Lower leg skin (tissue), 3 donors: ENCODE results near the gene MAP7.
"Not testable (repeated sequence)": the region's sequence is repeated elsewhere in the genome, so short reads cannot be mapped to it uniquely, and the experiment has no call there.

Experiments
- POLR2A ChIP-seq, 2 donors: fragments of 450-650 bp; IDR thresholded peaks; one replicate each; pipeline ENCODE4 v1.6.1; 2016 to 2017; ENCODE audit warnings: antibody characterized with exemption in 2 of 2, mild to moderate bottlenecking in 1 of 2, moderate library complexity in 1 of 2
- TF ChIP-seq, protein P1 (sequence below), 3 donors: fragments of 450-650 bp; IDR thresholded peaks; one replicate each; pipeline ENCODE4 v1.5.1; 2016; ENCODE audit warnings: antibody characterized with exemption in 3 of 3, mild to moderate bottlenecking in 3 of 3, moderate library complexity in 2 of 3

DNA sequence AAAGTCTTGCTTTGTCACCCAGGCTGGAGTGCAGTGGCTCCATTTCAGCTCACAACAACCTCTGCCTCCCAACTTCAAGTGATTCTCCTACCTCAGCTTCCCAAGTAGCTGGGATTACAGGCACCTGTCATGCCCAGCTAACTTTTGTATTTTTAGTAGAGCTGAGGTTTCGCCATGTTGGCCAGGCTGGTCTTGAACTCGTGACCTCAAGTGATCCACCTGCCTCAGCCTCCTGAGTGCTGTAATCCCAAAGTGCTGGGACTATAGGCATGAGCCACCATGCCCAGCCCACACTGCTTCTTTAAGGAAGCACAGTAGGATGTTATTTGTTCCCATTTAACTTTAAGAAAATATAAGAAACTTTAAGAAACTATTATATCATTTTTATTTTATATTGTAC lies 35.3 kb upstream of the MAP7 start:
- not testable (repeated sequence) for TF ChIP-seq POLR2A (IDR thresholded peaks at IDR 0.05)
- TF ChIP-seq, protein P1, sequence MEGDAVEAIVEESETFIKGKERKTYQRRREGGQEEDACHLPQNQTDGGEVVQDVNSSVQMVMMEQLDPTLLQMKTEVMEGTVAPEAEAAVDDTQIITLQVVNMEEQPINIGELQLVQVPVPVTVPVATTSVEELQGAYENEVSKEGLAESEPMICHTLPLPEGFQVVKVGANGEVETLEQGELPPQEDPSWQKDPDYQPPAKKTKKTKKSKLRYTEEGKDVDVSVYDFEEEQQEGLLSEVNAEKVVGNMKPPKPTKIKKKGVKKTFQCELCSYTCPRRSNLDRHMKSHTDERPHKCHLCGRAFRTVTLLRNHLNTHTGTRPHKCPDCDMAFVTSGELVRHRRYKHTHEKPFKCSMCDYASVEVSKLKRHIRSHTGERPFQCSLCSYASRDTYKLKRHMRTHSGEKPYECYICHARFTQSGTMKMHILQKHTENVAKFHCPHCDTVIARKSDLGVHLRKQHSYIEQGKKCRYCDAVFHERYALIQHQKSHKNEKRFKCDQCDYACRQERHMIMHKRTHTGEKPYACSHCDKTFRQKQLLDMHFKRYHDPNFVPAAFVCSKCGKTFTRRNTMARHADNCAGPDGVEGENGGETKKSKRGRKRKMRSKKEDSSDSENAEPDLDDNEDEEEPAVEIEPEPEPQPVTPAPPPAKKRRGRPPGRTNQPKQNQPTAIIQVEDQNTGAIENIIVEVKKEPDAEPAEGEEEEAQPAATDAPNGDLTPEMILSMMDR (IDR thresholded peaks at IDR 0.05): not testable (repeated sequence)
